ENCODE results near the gene ABCF1.

The ABCF1 gene

GRCh38 chr6:30570740-30571074 is 535 bp upstream of the ABCF1 start:
- TF ChIP-seq ARNT (IDR thresholded peaks at IDR 0.05) (no peak), FOXK2 (IDR thresholded peaks at IDR 0.05) (no peak), LEF1 (IDR thresholded peaks at IDR 0.05; ENCODE audit: borderline replicate concordance) (no peak), HDGF (IDR thresholded peaks at IDR 0.05; ENCODE audit: borderline replicate concordance) (no peak), BHLHE40 (IDR thresholded peaks at IDR 0.05; ENCODE audit: borderline replicate concordance) (no peak), SUZ12 (IDR thresholded peaks at IDR 0.05) (no peak), FOXM1 (IDR thresholded peaks at IDR 0.05; ENCODE audit: borderline replicate concordance) (no peak), ZNF384 (IDR thresholded peaks at IDR 0.05) (no peak), NFRKB (IDR thresholded peaks at IDR 0.05) (no peak), CTBP1 (IDR thresholded peaks at IDR 0.05; ENCODE audit: borderline replicate concordance) (no peak), L3MBTL2 (conservative IDR thresholded peaks at IDR 0.05) (no peak), FOXA1 (IDR thresholded peaks at IDR 0.05) (no peak), PKNOX1 (IDR thresholded peaks at IDR 0.05) (no peak), SP1 (IDR thresholded peaks at IDR 0.05) (no peak)
- POLR2A ChIA-PET: interaction anchor here (0.7 to 2.8 kb wide), 15 partner anchors 9 to 437 kb away, joined by 3 to 32 read pairs (median 3); partner anchors contain the start of genes GNL1, MDC1, MRPS18B and PPP1R10
- DNase-seq (ENCODE audit: extremely low spot score): no peak
- CTCF ChIA-PET: interaction anchor here (0.6 to 1.7 kb wide), 4 partner anchors 27 to 125 kb away, joined by 4 to 8 read pairs (median 6); no protein-coding TSS in a partner anchor

GRCh38 chr6:30571762-30572082 is 480 bp downstream of the ABCF1 start:
- TF ChIP-seq ARNT (IDR thresholded peaks at IDR 0.05): no peak
- TF ChIP-seq FOXM1 (IDR thresholded peaks at IDR 0.05; ENCODE audit: borderline replicate concordance): no peak
- TF ChIP-seq L3MBTL2 (conservative IDR thresholded peaks at IDR 0.05): no peak
- no peak for TF ChIP-seq BHLHE40 (IDR thresholded peaks at IDR 0.05; ENCODE audit: borderline replicate concordance)
- TF ChIP-seq SP1 (IDR thresholded peaks at IDR 0.05): no peak
- TF ChIP-seq ELF4 (IDR thresholded peaks at IDR 0.05): no peak
- TF ChIP-seq FOXA1 (IDR thresholded peaks at IDR 0.05): no peak
- TF ChIP-seq TARDBP (IDR thresholded peaks at IDR 0.05): no peak
- no peak for TF ChIP-seq HDGF (IDR thresholded peaks at IDR 0.05; ENCODE audit: borderline replicate concordance)
- CTCF ChIA-PET: interaction anchor here (0.9 kb wide), 1 partner anchor 30 kb away, joined by 6 read pairs; no protein-coding TSS in a partner anchor
- no peak for DNase-seq (ENCODE audit: extremely low spot score)
- POLR2A ChIA-PET: interaction anchor here (0.6 to 2.8 kb wide), 14 partner anchors 10 to 1291 kb away, joined by 3 to 32 read pairs (median 4); partner anchors contain the start of genes GNL1, MDC1, MRPS18B and PPP1R10

- TF ChIP-seq FOXK2 (IDR thresholded peaks at IDR 0.05): no peak
- TF ChIP-seq LEF1 (IDR thresholded peaks at IDR 0.05; ENCODE audit: borderline replicate concordance): no peak
- no peak for TF ChIP-seq PKNOX1 (IDR thresholded peaks at IDR 0.05)
- TF ChIP-seq FOXM1 (IDR thresholded peaks at IDR 0.05; ENCODE audit: borderline replicate concordance): no peak
- no peak for TF ChIP-seq NFRKB (IDR thresholded peaks at IDR 0.05)
- no peak for TF ChIP-seq SP1 (IDR thresholded peaks at IDR 0.05)
- no peak for TF ChIP-seq ZNF384 (IDR thresholded peaks at IDR 0.05)
- TF ChIP-seq HDGF (IDR thresholded peaks at IDR 0.05; ENCODE audit: borderline replicate concordance): no peak
- TF ChIP-seq CTBP1 (IDR thresholded peaks at IDR 0.05; ENCODE audit: borderline replicate concordance): no peak
- no peak for TF ChIP-seq TARDBP (IDR thresholded peaks at IDR 0.05)
- no peak for TF ChIP-seq SUZ12 (IDR thresholded peaks at IDR 0.05)
- no peak for TF ChIP-seq BHLHE40 (IDR thresholded peaks at IDR 0.05; ENCODE audit: borderline replicate concordance)
- POLR2A ChIA-PET: no interaction called here
- CTCF ChIA-PET: no interaction called here
- no peak for DNase-seq (ENCODE audit: extremely low spot score)
These were observed 906 bp downstream of the ABCF1 start for GRCh38 chr6:30572148-30572547.

GRCh38 chr6:30573113-30573512 is 1.9 kb downstream of the ABCF1 start:
- no peak for TF ChIP-seq LEF1 (IDR thresholded peaks at IDR 0.05; ENCODE audit: borderline replicate concordance)
- TF ChIP-seq TARDBP (IDR thresholded peaks at IDR 0.05): no peak
- TF ChIP-seq NFRKB (IDR thresholded peaks at IDR 0.05): no peak
- no peak for TF ChIP-seq L3MBTL2 (conservative IDR thresholded peaks at IDR 0.05)
- TF ChIP-seq SUZ12 (IDR thresholded peaks at IDR 0.05): no peak
- TF ChIP-seq BHLHE40 (IDR thresholded peaks at IDR 0.05; ENCODE audit: borderline replicate concordance): no peak
- no peak for TF ChIP-seq FOXM1 (IDR thresholded peaks at IDR 0.05; ENCODE audit: borderline replicate concordance)
- TF ChIP-seq PKNOX1 (IDR thresholded peaks at IDR 0.05): no peak
- POLR2A ChIA-PET: interaction anchor here (1.1 to 1.7 kb wide), 3 partner anchors 25 to 42 kb away, joined by 3 to 5 read pairs (median 4); no protein-coding TSS in a partner anchor
- CTCF ChIA-PET: no interaction called here
- no peak for DNase-seq (ENCODE audit: extremely low spot score)

- no peak for DNase-seq (ENCODE audit: extremely low spot score)
- TF ChIP-seq SUZ12 (IDR thresholded peaks at IDR 0.05) (no peak), SP1 (IDR thresholded peaks at IDR 0.05) (no peak), NFRKB (IDR thresholded peaks at IDR 0.05) (no peak), ELF4 (IDR thresholded peaks at IDR 0.05) (no peak), FOXM1 (IDR thresholded peaks at IDR 0.05; ENCODE audit: borderline replicate concordance) (no peak), TARDBP (IDR thresholded peaks at IDR 0.05) (no peak), FOXA1 (IDR thresholded peaks at IDR 0.05) (no peak), CTBP1 (IDR thresholded peaks at IDR 0.05; ENCODE audit: borderline replicate concordance) (no peak), L3MBTL2 (conservative IDR thresholded peaks at IDR 0.05) (no peak), ZNF384 (IDR thresholded peaks at IDR 0.05) (no peak), LEF1 (IDR thresholded peaks at IDR 0.05; ENCODE audit: borderline replicate concordance) (no peak), HDGF (IDR thresholded peaks at IDR 0.05; ENCODE audit: borderline replicate concordance) (no peak), BHLHE40 (IDR thresholded peaks at IDR 0.05; ENCODE audit: borderline replicate concordance) (no peak), ARNT (IDR thresholded peaks at IDR 0.05) (no peak), FOXK2 (IDR thresholded peaks at IDR 0.05) (no peak), PKNOX1 (IDR thresholded peaks at IDR 0.05) (no peak)
- CTCF ChIA-PET: interaction anchor here (1.2 kb wide), 1 partner anchor 20 kb away, joined by 5 read pairs; no protein-coding TSS in a partner anchor
- POLR2A ChIA-PET: interaction anchor here (1.5 kb wide), 1 partner anchor 38 kb away, joined by 3 read pairs; no protein-coding TSS in a partner anchor
These were observed 6.8 kb downstream of the ABCF1 start for GRCh38 chr6:30578051-30578450.
